Putamen (tissue), 1 donor: ENCODE data around the gene TGOLN2.
"Not testable (repeated sequence)": the region's sequence is repeated elsewhere in the genome, so short reads cannot be mapped to it uniquely, and the experiment has no call there.

Experiments
- DNase-seq: peaks from one replicate; pipeline ENCODE4 v3.0.0-alpha.2; 2016; ENCODE audit warnings: low spot score

Gene TGOLN2

DNA sequence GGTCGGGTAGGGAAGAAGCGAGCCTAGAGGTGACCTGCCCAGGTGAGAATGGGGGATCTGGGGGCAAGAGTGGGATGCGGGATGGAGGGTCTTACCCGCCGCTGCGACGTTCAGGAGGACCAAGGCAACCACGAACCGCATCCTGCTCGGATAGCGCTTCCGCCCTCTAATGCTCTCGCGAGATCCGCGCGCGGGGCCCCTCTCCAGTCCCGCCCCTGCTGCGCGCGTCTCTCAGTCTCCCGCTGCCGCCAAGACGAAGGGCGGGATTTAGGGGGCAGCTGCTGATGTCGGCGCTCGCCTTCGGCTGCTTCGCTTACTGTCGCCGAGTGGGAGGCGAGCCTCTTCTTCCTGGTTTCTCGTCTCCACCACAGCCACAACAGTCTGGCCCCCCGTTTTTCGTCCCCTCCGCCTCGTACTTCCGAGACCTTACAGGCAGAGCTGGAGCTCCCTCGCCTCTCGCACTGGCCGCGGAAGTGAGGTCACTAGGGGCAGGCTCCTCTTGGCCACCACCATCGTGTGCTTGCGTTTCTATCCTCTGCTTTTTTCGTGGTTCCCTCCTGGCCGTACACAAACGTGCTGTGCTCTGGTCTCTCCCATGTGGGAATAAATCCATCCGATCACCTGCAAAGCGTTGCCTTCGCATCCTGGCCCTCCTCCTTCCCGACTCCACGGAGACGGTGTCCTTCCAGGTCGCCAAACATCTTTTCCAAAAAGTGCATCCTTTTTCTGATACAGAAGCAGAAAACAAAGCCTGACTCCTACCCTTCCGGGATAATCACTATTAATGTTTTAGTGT lies at the start of gene TGOLN2:
Gene TGOLN2, minus strand, starts transcription at position 168 of the 796 bp plus-strand sequence. Its CDS starts 27 bp downstream, at position 141.
- peak; percentile 94 for DNase-seq

DNA sequence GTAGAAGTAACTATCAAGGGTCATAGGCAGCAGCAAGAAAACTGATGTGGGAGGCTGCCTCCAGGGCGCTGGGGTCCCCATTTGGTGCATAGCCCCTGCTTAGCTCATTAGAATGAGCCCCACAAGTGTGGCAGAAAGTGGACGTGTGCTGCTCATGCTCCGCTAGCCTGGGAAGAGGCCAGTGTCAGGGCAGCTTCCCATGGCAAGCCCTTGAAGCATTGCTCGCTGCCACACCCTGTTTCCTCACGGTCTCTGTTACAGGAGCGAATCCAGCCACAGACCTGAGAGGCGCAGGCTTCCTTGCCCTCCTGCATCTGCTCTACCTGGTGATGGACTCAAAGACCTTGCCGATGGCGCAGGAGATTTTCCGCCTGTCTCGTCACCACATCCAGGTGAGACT lies 49.3 kb upstream of the TGOLN2 start:
- DNase-seq, result no peak

DNA sequence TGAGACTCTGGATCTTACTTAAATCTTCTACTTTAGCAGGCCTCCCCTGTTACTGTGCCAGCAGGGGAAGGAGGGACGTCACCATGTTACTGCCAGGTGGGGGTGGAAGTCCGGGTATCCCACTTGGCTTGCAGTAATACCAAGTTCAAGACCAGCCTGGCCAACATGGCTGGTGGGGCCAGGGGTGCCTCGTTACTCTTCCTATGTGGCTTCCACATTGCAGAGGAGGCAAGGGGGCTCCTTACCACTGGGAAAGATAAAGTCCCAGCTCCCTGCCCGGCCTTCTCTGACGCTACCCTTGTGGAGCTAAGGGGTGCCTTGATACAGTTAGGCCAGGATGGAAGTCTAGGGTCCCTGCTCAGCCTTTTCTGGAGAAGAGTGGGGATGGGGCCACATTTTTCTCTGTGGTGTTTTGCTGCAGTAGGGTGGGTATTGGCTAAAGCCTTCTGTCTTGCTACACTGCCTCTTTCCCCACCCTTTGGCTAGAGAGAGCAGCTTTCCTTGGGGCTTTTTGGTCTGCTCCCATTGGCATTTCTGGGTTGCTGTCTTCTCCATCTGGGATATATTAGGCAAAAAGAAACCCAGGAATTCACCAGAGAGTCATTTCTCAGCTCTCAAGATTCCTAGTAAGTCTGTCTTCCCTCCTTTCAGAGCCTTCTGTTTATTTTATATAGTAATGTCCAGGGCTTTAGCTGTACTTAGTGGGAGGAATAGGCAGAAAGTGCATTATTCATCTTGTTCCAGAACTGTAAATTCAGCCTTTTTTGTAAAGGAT lies 48.7 kb upstream of the TGOLN2 start:
- DNase-seq, result no peak

DNA sequence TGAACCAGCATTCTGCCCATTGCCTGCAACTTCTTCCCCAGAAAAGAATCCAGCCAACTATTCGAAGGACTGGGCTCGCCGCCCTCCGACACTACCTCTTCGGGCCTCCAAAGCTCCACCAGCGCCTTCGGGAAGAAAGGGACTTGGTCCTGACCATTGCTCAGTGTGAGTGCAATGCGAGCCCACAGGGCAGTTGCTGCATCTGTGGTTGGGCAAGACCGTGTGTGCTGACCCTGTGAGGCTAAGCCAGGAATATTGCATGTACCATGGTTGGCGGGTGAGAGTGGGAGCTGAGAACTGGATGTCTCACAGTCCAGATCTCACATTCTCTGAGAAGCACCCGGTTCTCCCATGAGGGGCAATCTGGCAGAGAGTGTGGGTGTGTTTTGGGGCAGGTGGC lies 43.3 kb upstream of the TGOLN2 start:
- DNase-seq, result no peak

DNA sequence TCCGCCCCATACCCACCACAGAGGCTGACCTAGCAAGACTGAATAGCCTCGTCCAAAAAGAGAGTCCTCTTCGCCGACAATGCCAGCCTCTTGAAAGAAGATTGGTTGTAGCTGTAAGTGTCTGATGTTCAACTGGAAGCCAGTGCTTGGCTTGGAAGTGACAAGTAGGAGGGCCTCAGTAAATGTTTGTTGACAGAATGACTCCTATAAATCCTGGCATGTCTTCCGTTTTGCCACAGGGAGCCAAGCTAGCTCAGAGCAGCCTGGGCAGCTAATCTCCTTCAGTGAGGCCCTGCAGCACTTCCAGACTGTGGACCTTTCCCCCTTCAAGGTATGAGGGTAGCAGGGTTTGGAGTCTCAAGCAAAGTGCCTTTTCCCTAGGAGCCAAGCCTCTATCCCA lies 41.7 kb upstream of the TGOLN2 start:
- DNase-seq, result no peak

DNA sequence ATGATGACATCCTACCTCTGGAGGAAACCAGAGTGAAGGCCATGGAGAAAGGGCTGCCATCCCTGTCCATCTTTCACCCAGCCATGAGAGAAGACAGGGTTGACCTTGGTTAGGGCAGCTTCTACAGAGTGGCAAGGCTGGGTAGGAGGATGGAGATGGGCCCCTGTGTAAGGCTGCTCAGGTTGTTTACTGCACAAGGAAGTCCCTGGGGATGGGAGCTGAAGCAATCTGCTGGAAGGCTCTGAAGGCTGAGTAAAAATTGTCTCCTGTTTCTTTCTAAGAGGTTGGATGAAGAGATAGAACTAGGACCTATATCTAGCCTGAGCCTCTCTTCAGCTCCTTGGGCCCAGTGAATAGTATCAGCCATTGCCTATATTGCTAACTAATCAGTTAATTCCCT lies 41.1 kb upstream of the TGOLN2 start:
- no peak for DNase-seq

DNA sequence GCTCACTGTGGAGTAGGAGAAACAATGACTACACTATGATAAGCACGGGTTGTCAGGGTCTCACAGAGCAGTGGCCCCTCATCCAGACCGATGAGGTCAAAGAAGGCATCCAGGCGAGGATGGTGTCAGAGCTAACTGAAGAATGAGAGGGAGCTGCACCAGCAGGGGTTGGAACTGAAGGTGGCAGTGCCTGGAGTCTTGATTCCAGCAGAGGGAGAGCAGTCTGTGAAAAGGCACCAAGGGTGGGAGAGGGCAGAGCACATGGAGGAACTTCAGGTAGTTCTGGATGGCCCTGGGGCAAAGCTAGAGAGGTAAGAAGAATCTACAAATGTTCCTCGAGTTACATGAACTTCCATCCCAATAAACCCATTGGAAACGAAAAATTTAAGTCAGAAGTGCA lies 39.4 kb upstream of the TGOLN2 start:
- no peak for DNase-seq

DNA sequence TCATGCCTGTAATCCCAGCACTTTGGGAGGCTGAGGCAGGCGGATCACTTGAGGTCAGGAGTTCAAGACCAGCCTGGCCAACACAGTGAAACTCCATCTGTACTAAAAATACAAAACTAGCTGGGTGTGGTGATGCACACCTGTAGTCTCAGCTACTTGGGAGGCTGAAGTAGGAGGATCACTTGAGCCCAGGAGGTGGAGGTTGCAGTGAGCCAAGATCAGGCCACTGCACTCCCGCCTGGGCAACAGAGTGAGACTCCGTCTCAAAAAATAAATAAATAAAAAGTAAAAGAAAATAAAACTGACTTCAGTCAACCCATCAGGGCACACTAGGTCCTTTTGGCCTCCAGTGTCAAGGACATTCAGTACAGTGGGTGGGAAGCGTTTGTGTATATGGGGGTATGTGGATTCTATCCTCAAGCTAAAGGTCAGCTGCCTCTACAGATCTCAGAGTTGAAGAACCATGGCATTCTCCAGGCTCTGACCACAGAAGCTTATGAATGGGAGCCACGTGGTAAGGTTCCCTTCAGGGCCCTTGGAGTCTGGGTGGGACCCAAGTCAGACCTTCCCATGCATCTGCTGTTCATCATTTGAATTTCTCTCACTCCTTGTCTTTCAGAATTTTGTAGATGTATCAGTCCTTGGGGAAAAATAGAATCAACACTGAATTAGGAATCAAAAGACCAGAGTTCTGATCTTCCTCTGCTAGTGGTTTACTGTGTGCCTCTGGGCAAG lies 35.0 kb upstream of the TGOLN2 start:
- not testable (repeated sequence) for DNase-seq

DNA sequence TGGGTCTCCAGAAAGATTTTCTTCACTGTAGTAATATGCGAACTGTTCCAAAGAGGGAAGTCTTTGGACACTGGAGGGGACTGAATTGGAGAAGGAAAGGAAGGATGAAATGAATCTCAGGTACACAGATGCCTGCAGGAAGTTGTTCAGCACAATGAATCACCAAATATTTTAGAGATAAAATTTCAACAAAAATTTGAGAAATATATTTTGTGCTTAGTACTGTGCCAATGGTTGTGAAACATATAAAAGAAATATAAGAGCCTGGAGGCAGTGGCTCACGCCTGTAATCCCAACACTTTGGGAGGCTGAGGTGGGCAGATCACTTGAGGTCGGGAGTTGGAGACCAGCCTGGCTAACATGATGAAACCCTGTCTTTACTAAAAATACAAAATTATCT lies 29.9 kb upstream of the TGOLN2 start:
- no peak for DNase-seq

DNA sequence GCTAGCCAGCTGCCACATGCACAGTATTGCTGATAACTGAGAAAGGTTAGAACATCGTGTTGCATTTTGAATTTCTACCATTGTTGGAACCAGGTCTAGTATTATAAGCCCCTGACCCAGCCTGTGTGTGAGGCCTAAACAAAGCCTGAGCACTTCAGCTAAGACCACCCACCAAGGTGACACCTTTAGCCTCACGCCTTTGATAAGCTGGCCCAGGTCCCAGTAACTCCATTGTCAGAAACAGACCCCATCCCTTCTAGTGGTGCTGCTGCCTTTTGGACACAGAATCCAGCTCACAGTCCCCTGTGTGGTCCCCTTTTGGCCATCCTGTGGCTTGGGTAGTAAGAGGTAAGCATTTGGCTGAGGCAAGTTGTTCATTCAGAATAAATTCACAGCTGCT lies 28.4 kb upstream of the TGOLN2 start:
- DNase-seq, result no peak

DNA sequence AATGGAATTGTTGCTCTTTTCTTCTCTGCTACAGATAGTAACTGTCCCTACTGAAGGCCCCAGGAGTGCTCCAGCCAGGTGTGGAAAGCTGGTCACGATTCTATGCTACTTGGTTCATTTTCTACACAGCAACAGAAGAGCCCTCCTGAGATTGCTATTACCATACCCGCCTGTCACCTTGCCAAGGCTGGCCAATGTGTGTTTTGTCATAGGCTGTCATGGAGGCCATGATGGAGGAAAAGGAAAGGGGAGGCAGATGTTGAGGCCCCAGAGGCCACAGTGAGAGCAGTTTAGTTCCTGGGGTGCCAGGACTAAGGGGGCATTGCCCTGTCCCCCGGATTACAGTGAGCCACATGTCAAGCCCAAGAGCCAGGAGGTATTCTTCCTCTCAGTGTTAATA lies 27.7 kb upstream of the TGOLN2 start:
- no peak for DNase-seq

DNA sequence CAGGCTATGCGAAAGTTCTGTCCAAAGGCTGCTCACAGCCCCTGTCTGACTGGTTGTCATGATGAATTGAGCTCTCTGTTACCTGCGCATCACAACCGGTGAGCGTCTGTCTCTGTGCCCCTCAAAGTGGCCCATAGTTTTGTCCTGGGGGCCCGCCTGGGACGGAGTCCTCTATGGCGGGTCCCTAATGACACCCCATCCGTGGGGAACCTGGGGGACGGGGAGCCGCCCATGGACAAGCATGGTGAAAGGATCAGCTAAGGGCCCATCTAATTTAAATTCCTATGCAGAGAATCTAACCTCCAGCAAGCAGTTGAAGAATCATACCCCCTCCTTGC lies 27.3 kb upstream of the TGOLN2 start:
- DNase-seq, result no peak

DNA sequence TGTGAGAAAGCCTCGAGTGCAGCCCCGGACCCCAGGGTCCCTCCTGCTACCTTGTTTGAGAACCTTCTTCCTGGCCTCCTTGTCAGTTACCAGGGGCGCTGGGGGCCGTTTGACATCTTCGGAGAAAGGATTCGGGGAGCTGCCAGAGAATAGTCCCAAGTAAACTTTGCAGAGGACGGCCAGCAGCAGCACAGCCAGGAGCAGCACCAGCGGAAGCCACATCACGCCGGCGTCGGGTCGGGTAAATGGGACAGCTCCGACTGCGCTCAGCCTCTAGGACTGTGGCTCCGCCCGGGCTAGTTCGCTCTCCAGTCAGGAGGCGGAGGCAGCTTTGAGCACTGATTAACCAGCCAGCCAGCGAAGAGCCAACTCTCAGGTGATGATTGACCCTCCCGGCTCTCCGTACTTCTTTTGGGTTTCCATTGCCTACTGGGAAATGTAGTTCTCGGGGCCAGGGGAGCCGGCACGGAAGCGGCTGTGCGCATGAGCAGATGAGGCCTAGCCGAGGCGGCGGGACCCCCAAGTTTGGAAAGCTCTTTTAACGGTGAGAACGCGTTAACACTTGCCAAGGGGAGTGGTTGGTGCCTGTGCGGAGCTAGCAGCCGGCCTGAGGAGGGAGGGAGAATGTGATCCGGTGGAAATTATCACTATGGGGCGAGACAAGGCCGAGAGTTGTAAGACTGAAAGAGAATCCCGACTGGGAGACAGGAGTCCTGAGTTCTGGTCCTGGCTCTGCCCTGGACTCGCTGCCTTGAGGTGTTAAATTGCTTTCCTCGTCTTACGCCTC lies 26.7 kb upstream of the TGOLN2 start, which contains the start of the genes ELMOD3 and RETSAT:
Gene ELMOD3, plus strand, starts transcription at position 484 of the 787 bp plus-strand sequence. CDS start 2,430 bp downstream, outside the sequence.
Gene RETSAT, minus strand, starts transcription at position 243 of the 787 bp plus-strand sequence. Its CDS starts 21 bp downstream, at position 222.
- peak; percentile 98 for DNase-seq

DNA sequence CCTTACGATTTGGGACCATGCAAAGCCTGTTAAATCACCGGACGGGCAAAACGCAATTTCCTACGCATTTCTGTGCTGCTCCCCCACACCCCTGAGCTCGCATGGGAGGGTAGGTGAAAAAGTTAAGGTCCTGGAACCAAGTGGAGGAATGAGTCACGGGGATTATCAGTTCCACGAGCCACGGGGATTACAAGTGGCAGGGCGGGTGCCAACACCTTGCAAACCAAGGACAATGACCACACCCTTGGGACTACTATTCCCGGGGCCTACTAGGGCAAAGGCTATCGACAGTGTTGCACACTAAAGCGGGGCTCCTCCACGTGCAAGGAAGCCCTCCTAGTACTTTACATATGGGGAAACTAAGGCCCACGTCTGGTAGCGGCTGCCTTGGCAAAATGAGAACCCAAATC lies 26.1 kb upstream of the TGOLN2 start:
- DNase-seq, result peak; percentile 11

DNA sequence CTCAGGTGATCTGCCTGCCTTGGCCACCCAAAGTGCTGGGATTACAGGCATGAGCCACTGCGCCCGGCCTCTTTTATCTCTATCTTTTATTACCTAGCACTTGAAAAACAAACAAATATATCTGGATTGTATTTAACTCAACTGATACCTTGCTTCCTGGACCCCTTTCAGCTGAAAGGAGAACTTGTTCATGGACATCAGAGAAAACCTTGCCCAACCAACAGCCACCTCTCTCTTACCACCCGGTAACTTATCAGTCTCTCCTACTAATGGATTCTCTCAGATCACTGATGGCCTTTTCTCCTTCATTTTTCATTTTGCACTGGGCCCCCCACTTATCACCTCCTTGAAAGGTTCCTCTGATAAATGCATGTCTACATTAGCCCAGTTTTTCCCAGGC lies 19.8 kb upstream of the TGOLN2 start:
- DNase-seq, result no peak

DNA sequence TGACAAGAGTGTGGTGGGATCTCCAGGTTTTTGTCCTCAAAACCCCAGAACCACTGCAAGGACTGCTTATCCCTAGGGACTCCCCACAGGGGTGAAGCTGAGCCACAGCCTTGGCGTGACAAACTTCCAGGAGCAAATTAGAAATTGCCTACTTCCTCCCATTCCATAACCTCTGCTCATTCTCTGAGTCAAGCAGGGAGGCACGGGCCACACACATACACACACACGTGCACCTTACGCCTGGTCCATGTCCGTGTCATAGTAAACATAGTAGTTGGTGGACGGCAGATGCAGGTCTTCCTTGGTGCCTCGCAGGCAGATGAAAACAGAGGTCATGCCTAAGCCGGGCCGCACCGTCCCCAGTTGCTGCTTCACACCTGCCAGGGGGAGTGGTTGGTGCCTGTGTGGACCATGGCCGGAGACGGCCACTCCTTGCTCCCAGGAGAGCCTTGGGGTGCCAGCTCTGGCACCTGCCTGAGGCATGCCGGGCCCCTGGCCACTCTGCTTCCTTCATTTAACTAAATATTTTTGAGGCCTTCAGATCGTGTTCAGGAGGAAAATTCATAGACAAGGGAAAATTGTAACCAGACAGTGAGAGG lies 16.7 kb upstream of the TGOLN2 start:
- no peak for DNase-seq

DNA sequence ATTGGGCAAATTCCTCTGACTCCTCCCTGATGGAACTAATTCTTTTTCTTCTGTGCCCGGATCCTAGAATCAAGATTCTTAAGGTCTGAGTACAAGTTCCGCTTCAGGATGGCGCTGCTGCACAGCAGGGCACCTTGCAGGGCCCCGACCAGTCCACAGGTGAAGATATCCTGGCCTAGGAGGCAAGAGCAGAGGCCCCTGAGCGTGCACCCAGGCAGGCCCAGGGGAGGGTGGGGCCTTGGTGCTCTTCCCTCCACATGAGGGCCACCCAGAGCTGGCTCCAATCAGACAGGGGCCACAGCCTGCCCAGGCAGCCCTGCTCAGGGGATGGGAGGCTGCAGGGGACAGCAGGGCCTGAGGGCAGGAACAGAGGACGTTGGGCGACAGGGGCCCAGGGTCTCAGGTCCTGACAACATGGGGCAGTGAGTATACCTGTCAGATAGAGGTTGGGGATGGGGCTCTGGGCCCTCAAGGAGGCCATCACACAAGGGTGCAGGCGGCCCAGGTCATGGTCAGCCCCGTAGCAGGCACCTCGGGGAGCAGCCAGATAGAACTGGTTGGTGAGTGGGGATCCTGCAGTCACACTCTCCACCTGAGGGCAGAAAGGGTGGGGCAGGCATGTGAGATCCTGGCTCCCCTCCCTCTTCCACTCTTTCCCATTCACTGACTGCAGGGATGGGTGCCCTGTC lies 15.6 kb upstream of the TGOLN2 start:
- DNase-seq, result not testable (repeated sequence)

DNA sequence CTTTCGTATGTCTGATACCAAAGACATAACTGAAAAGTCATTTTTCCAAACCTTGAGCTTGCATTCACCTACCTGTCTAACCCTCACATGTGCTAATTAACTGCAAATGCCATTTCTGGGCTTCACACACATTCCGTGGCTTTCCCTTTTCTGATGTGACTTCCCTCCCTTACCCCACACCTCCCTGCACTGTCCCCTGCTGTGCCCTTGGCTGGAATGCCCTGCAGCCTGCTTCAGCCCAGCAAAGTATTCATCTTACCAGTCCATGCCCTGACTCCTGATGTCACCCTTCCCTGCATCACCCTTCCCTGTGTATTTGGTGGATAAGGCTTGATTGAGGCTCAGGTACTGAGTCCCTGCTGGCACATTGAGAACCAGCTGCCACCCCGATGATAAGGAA lies 14.4 kb upstream of the TGOLN2 start:
- no peak for DNase-seq

DNA sequence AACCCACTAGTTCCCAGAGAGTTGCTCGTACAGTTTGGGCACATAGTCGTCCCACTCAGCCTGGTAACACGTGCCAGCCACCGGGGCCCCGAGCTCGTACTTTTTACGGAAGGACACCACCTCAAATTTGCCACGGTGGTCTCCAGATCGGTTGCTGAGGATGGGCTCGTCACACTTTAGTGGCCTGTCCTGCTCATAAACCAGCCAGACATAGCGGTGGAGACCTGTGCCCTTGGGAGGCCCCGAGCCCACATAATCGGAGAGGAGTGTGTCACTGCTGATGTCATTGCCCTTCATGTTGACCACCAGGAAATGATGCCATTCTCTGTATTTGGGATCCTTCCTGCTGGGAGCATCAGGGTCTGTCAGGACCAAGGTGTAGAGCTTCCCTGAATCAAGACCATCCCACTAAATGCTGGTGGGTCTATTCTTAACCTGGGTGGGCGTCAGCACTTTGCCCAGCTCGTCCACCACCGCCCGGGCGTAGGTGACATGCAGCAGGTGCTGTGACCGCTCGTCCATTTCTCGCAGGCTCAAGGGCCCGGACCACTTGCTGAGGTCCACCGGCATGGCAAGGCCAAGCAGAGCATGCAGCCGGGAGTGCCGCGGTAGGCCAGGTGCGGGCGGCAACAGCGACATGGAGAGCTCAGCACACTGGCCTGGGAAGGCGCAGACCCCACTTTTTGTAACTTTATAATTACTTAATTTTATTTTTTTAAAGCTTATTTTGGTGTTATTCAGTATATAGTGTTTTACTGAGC lies 13.7 kb upstream of the TGOLN2 start:
- no peak for DNase-seq
